Coronary artery (tissue), 2 donors: Measurements from ENCODE around the gene KIFAP3.

Experiments used
- DNase-seq: peaks from one replicate; pipeline ENCODE4 v3.0.0-alpha.2; 2017; ENCODE audit warnings: low spot score
- H3K27ac ChIP-seq, 2 donors: fragments of 200-600 bp; sonication (generic); one replicate each; pipeline ENCODE4 v1.5.1; 2016 to 2019
- H3K4me3 ChIP-seq: fragments of 200-600 bp; sonication (generic); 2 replicates; pipeline ENCODE4 v1.5.1; 2016; ENCODE audit warnings: mild to moderate bottlenecking, moderate library complexity
- TF ChIP-seq, protein P1 (sequence below): fragments of 200-600 bp; sonication (generic); IDR thresholded peaks from one replicate; pipeline ENCODE4 v1.5.1; 2019; ENCODE audit warnings: antibody characterized with exemption

KIFAP3 gene

DNA sequence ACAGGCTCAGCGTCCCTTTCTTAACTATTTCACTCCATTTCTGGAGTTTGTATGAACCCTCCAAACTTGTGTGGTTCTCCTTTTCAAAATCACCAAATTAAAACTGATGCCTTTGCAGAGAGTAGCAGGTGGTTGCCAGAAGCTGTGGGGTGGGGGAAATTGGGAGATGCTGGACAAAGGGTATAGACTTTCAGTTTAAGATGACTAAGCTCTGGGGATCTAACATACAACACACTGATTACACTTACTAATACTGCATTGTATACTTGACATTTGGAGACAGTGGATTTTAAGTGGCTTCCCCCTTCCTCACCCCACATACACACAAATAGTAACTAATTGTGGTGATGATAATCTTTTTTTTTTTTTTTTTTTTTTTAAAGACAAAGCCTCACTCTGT lies 169.7 kb downstream of the KIFAP3 start:
- no peak for DNase-seq
- TF ChIP-seq, protein P1, sequence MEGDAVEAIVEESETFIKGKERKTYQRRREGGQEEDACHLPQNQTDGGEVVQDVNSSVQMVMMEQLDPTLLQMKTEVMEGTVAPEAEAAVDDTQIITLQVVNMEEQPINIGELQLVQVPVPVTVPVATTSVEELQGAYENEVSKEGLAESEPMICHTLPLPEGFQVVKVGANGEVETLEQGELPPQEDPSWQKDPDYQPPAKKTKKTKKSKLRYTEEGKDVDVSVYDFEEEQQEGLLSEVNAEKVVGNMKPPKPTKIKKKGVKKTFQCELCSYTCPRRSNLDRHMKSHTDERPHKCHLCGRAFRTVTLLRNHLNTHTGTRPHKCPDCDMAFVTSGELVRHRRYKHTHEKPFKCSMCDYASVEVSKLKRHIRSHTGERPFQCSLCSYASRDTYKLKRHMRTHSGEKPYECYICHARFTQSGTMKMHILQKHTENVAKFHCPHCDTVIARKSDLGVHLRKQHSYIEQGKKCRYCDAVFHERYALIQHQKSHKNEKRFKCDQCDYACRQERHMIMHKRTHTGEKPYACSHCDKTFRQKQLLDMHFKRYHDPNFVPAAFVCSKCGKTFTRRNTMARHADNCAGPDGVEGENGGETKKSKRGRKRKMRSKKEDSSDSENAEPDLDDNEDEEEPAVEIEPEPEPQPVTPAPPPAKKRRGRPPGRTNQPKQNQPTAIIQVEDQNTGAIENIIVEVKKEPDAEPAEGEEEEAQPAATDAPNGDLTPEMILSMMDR: no peak
- H3K4me3 ChIP-seq: no peak overlapping the region
- H3K27ac ChIP-seq: no peak overlapping the region

DNA sequence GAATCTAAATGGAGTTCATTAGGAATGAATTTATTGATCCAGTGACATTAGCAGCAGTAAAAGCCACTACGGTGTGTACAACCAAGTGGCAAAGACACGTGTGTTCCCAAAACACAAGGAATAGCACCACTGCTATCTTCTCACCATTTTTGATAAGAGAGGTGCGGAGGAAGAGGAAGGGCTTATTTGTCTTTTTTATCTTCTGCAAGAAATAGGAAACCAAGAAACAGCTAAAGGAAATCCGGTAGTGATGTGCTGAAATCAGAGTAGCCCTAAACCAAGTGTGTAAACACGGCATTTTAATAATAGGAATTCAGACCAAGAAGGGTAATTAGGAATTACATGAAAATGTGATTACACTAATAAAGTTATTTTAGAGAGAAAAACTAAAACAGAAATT lies 171.7 kb downstream of the KIFAP3 start:
- Histone ChIP-seq H3K4me3 (no peak overlapping the region), H3K27ac (no peak overlapping the region)
- no peak for DNase-seq
- TF ChIP-seq, protein P1: no peak

DNA sequence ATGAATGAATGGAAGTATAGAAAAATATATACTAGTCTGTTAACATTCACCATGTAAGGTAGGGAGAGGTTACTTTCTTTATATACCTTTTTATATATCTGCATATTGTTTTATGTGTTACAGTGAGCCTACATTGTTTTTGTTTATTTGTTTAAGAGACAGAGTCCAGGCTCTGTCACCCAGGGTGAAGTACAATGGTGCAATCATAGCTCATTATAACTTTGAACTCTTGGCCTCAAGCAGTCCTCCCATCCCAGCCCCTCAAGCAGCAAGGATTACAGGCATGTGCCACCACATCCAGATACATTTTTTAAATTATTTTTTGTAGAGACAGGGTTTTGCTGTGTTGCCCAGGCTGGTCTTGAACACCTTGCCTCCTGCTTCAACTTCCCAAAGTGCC lies 173.4 kb downstream of the KIFAP3 start:
- H3K4me3 ChIP-seq: no peak overlapping the region

DNA sequence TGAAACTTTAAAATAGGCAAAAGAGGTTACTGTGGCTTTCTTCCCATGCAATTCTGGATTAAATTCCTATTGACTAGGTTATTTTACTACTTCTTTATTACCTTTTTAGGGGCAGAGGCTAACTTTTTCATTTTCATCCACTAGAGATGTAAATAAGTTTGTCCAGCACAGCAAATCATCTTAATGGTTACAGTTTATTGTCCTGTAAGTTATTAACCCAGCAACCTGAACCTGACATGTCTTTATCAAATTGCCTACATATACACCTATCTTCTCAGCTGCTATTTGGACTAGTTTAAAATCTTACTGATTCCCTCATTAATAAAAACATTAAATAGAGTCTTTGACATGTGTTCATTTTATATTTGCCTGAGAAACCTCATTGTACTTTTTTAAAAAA lies 173.9 kb downstream of the KIFAP3 start:
- TF ChIP-seq, protein P1: no peak
- H3K4me3 ChIP-seq: no peak overlapping the region
- H3K27ac ChIP-seq: no peak overlapping the region
- no peak for DNase-seq

More for the DNA sequence above, 173.4 kb downstream of the KIFAP3 start:
- H3K27ac ChIP-seq: no peak overlapping the region
- TF ChIP-seq, protein P1: no peak
- no peak for DNase-seq

DNA sequence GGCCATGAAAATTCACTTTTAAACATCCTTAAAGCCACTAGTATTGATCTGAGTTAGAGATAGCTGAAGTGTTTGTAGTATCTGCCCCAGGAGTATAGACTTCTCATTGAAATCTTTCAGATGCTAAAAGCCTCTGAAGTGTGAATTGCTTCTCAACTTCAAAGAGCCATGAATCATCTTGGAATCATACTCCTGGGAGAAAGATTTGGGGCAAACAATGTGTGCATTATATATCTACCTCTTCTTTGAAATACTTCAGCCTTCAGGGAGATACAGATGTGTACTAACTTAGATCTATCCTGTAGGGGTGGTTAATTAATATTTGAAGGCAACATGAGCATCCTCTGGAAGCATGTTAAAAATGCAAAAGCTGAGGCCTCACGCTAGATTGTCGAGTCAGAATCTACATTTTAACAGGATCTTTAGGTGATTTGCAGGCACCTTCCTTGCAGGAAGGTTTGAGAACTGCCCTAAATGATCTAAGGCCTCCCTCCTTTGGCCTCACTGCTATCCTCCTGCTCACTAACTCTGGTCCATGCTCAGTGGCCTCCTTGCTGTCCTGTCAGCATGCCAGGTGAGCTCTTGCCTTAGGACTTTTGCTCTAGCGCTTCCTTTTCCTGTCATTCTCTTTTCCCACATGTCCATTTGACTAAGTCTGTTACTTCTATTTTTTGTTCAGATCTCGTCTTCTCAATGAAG lies 174.8 kb downstream of the KIFAP3 start:
- TF ChIP-seq, protein P1: no peak
- Histone ChIP-seq H3K27ac (no peak overlapping the region), H3K4me3 (no peak overlapping the region)
- no peak for DNase-seq

DNA sequence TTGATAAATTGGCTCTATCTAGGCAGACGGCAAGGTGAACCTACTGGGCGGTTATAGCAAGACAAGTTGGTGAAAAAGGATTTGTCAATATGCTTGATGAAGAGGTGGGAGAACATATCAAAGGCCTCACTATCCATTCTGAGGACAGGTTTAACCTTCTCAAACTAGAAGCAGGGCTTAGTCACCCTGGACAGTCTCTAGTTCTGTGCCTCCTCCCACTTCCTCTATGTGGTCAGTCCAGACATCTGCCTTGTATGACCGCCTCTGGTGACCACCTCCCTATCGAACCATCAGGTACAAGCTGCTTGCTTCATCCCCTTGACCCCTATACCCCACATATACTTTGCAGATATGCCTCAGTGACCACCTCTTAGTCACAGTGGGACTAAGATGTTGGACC lies 178.5 kb downstream of the KIFAP3 start:
- TF ChIP-seq, protein P1: no peak
- no peak for DNase-seq
- Histone ChIP-seq H3K4me3 (no peak overlapping the region), H3K27ac (no peak overlapping the region)

DNA sequence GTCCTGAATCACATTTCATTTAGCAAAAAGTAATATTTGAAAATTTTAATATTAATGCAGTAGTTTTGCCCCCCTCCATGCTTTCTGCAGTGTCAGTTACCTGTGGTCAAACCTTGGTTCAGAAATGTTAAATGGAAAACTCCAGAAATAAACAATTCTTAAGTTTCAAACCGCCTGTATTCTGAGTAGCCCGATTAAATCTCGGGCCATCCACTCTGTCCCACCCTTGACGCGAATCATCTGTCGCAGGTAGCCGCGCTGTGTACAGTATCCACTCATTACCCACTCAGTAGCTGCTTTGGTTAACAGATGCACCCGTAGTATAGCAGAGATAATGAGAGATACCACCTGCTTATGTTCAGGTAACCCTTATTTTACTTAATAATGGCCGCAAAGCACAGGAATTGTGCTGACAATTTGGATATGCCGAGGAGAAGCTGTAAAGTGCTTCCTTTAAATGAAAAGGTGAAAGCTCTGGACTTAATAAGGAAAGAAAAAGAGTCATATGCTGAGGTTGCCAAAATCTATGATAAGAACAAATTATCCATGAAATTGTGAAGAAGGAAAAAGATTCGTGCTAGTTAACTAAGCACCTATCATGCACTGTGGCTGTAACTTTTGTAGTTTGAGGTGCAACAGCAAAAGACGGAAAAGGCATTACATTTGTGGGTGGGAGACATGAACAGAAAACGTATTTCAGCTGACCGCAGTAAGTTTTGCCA lies 179.9 kb downstream of the KIFAP3 start:
- TF ChIP-seq, protein P1: no peak
- peak overlapping the region; percentile 93 for H3K4me3 ChIP-seq
- no peak for DNase-seq
- H3K27ac ChIP-seq: peak overlapping the region; percentile 95 to 97
